Effector CD4-positive, alpha-beta T cell (primary cell): Measurements from ENCODE around the gene ARFRP1.
"Not testable (repeated sequence)": the region's sequence is repeated elsewhere in the genome, so short reads cannot be mapped to it uniquely, and the experiment has no call there.

ENCODE experiments used
- DNase-seq: peaks from one replicate; pipeline ENCODE4 v3.0.0-alpha.2; 2020

ARFRP1 gene

DNA sequence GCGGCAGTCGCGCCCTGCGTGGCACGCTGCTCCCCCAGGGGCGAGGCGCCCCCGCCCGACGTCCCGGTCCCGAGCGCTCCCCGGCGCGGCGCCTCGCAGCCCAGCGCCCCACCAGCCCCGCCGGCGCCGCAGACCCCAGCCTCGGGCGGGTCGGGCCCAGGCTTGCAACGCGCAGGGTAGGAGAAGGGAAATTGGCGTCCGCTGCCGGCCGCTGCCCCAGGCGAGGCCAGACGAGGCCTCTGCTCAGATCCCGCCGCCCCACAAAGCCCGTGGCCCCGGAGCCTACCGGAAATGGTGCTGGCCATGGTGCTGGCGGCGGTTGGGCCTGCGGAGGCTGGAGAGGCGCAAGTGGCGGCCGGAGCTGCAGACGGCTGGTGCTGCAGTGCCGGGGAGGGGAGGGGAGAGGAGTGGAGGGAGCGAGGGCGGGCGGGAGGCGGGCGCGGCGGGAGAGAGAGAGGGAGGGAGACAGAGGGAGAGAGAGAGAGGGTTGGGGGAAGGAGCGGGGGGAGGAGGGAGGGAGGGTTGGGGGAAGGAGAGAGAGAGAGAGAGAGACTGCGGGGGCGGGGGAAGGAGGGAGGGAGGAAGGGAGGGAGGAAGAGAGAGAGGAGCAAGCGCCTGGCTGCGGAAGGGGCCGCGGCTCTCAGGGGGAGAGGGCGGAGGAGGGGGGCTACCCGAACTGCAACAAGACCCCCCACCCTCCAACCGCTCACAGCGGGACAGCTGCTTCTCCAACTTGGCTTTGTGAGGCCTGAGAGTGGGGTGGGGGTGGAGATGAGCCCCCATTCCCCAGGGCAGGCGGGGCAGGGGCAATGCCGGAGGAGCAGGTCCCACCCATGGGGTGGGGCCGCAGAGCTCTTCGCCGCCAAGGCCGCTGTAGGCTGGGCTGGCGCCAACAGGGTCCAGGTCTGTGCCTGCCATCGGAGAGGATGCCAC, 54.5 kb downstream of the ARFRP1 start, which contains the start of gene STMN3:
Gene STMN3, minus strand, starts transcription at position 384 of the 933 bp plus-strand sequence. Its CDS starts 79 bp downstream, at position 305.
- peak; percentile 59 for DNase-seq

GRCh38 chr20:63652192-63652980, 55.4 kb downstream of the ARFRP1 start:
- peak; percentile 44 for DNase-seq

DNA sequence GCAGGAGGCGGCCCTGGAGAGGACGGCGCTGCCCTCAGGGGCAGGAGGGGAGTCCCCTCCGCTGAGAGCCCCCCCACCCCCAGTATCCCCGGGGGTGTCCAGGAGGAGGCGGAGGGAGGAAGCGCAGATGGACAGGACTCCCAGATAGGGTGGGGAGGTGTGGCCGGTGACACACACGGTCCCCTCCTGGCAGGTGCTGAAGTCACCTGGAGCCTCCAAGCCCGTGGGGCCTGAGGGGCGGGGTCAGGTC, 55.9 kb downstream of the ARFRP1 start:
- DNase-seq = no peak

DNA sequence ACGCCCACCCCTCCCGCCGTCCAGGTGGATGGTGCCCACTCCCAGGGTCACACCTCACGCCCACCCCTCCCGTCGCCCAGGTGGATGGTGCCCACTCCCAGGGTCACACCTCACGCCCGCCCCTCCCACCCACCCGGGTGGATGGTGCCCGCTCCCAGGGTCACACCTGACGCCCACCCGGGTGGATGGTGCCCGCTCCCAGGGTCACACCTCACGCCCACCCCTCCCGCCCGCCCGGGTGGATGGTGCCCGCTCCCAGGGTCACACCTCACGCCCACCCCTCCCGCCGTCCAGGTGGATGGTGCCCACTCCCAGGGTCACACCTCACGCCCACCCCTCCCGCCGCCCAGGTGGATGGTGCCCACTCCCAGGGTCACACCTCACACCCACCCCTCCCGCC, 57.3 kb downstream of the ARFRP1 start:
- DNase-seq = not testable (repeated sequence)

GRCh38 chr20:63648895-63649589, 58.7 kb downstream of the ARFRP1 start:
- no peak for DNase-seq
